Upper lobe of left lung (tissue), 6 donors: ENCODE results near the gene OR51D1. TPM values are rescaled to one million over a fixed set of nuclear protein-coding genes. Genes with fewer than 3 reads are reported as not detected.

Source experiments
- ATAC-seq, 2 donors: fragments of 200-7000 bp; cut with Tn5 transposase; one replicate each; pipeline ENCODE4 v1.9.1; 2022; ENCODE audit warnings: mild to moderate bottlenecking in 2 of 2, moderate library complexity in 2 of 2; ENCODE audit not compliant: low FRiP score in 2 of 2
- DNase-seq, 2 donors: peaks; one replicate each; pipeline ENCODE4 v3.0.0-alpha.2; 2019 to 2020
- H3K27ac ChIP-seq, 4 donors: fragments of 200-600 bp; sonication (generic); one replicate each; pipeline ENCODE4 v1.5.1; 2016 to 2019
- H3K27me3 ChIP-seq, 4 donors: fragments of 200-600 bp; sonication (generic); one replicate each; pipeline ENCODE4 v1.5.1; 2017 to 2019
- H3K36me3 ChIP-seq, 4 donors: fragments of 200-600 bp; sonication (generic); one replicate each; pipeline ENCODE4 v1.5.1; 2016 to 2019
- H3K4me1 ChIP-seq, 4 donors: fragments of 200-600 bp; sonication (generic); one replicate each; pipeline ENCODE4 v1.5.1; 2018 to 2019
- H3K4me3 ChIP-seq, 4 donors: fragments of 200-600 bp; sonication (generic); one replicate each; pipeline ENCODE4 v1.5.1; 2017 to 2019; ENCODE audit warnings: mild to moderate bottlenecking in 2 of 4, moderate library complexity in 1 of 4
- H3K9me3 ChIP-seq, 4 donors: fragments of 200-600 bp; sonication (generic); one replicate each; pipeline ENCODE4 v1.5.1; 2018 to 2019
- CTCF ChIP-seq, 6 experiments: fragments of 450-650 bp in 4 of 6; fragments of 200-600 bp in 2 of 6; sonication (generic) in 2 of 6; IDR thresholded peaks; one replicate each; pipeline ENCODE4 v1.5.1; 2016 to 2019; ENCODE audit warnings: antibody characterized with exemption in 6 of 6
- EP300 ChIP-seq, 4 donors: sonication (generic); formaldehyde crosslinking; IDR thresholded peaks; one replicate each; pipeline ENCODE4 v1.5.1; 2017; ENCODE audit warnings: antibody characterized with exemption in 4 of 4, control low read depth in 2 of 4
- POLR2A ChIP-seq, 4 donors: fragments of 450-650 bp; IDR thresholded peaks; one replicate each; pipeline ENCODE4 v1.5.1; 2016 to 2017; ENCODE audit warnings: antibody characterized with exemption in 4 of 4, mild to moderate bottlenecking in 2 of 4
- POLR2AphosphoS5 ChIP-seq, 2 donors: sonication (generic); formaldehyde crosslinking; IDR thresholded peaks; one replicate each; pipeline ENCODE4 v1.5.1; 2017; ENCODE audit warnings: antibody characterized with exemption in 2 of 2
- WGBS, 2 donors: methylation state at CpG; one replicate each; pipeline ENCODE4 v1.1.5; 2017 to 2018; 5-methylcytosine and 5-hydroxymethylcytosine counted together
- total RNA-seq, 6 donors: library from RNA; depleted of rRNA in 4 of 6; stranded (reverse); fragments of >200 nt in 4 of 6; gene quantifications; one replicate each; pipeline versions ENCODE4 v1.1.0 to v1.2.1, GENCODE V29; 2016 to 2021
- donor health status: DM: no; HTN: no; CAD: no; lungs with moderate emphysema.
- donor health status: DM: no; HTN: yes; CAD: no; lungs with severe emphysema.

Gene OR51D1
- total RNA-seq, 6 donors from 2014 or later = not detected

- peaks cover 0 to 3% (median 0%) of the 10 kb centered on the region in 4 donors for H3K4me1 ChIP-seq
- TF ChIP-seq EP300 (IDR thresholded peaks at IDR 0.05) (no peak), POLR2A (IDR thresholded peaks at IDR 0.05) (no peak), POLR2AphosphoS5 (IDR thresholded peaks at IDR 0.05) (no peak), CTCF (IDR thresholded peaks at IDR 0.05) (no peak)
- 76 to 87% methylated on average over 2 of the region's 2 CpGs for WGBS, 2 donors
- H3K27me3 ChIP-seq = no peaks in the 10 kb centered on the region
- no peak overlapping the region for H3K27ac ChIP-seq
- no peak for DNase-seq
- H3K4me3 ChIP-seq = no peak overlapping the region
- H3K36me3 ChIP-seq = no peaks in the 10 kb centered on the region
- no peak for ATAC-seq
- H3K9me3 ChIP-seq = no peaks in the 10 kb centered on the region
Measured at GRCh38 chr11:4636136-4636535, 1.1 kb upstream of the OR51D1 start.

GRCh38 chr11:4637662-4638047, 378 bp downstream of the OR51D1 start:
- DNase-seq = no peak
- no peak overlapping the region for H3K27ac ChIP-seq
- ATAC-seq = no peak
- no peaks in the 10 kb centered on the region for H3K9me3 ChIP-seq
- no peaks in the 10 kb centered on the region for H3K36me3 ChIP-seq
- no peak overlapping the region for H3K4me3 ChIP-seq
- TF ChIP-seq EP300 (IDR thresholded peaks at IDR 0.05) = no peak
- TF ChIP-seq CTCF (IDR thresholded peaks at IDR 0.05) = no peak
- no peak for TF ChIP-seq POLR2AphosphoS5 (IDR thresholded peaks at IDR 0.05)
- TF ChIP-seq POLR2A (IDR thresholded peaks at IDR 0.05) = no peak
- 76 to 83% methylated on average over 3 of the region's 3 CpGs for WGBS, 2 donors
- H3K27me3 ChIP-seq = no peaks in the 10 kb centered on the region
- peaks cover 0 to 3% (median 0%) of the 10 kb centered on the region in 4 donors for H3K4me1 ChIP-seq

GRCh38 chr11:4639931-4640330, 2.7 kb downstream of the OR51D1 start:
- no peaks in the 10 kb centered on the region for H3K9me3 ChIP-seq
- peaks cover 0 to 3% (median 0%) of the 10 kb centered on the region in 4 donors for H3K4me1 ChIP-seq
- H3K36me3 ChIP-seq = no peaks in the 10 kb centered on the region
- no peak overlapping the region for H3K4me3 ChIP-seq
- H3K27me3 ChIP-seq = no peaks in the 10 kb centered on the region
- DNase-seq (no peak), ATAC-seq (no peak)
- no peak for TF ChIP-seq POLR2A (IDR thresholded peaks at IDR 0.05)
- TF ChIP-seq POLR2AphosphoS5 (IDR thresholded peaks at IDR 0.05) = no peak
- TF ChIP-seq CTCF (IDR thresholded peaks at IDR 0.05) = no peak
- no peak for TF ChIP-seq EP300 (IDR thresholded peaks at IDR 0.05)
- H3K27ac ChIP-seq = no peak overlapping the region
- 93 to 94% methylated on average over 3 to 6 of the region's 6 CpGs for WGBS, 2 donors

GRCh38 chr11:4641501-4641900, 4.2 kb downstream of the OR51D1 start:
- peaks cover 0 to 3% (median 0%) of the 10 kb centered on the region in 4 donors for H3K4me1 ChIP-seq
- WGBS, 2 donors = 81 to 84% methylated on average over 7 of the region's 7 CpGs
- DNase-seq (no peak), ATAC-seq (no peak)
- H3K4me3 ChIP-seq = no peak overlapping the region
- TF ChIP-seq CTCF (IDR thresholded peaks at IDR 0.05) = no peak
- no peak for TF ChIP-seq POLR2A (IDR thresholded peaks at IDR 0.05)
- TF ChIP-seq POLR2AphosphoS5 (IDR thresholded peaks at IDR 0.05) = no peak
- no peak for TF ChIP-seq EP300 (IDR thresholded peaks at IDR 0.05)
- no peaks in the 10 kb centered on the region for H3K27me3 ChIP-seq
- H3K36me3 ChIP-seq = no peaks in the 10 kb centered on the region
- H3K27ac ChIP-seq = no peak overlapping the region
- H3K9me3 ChIP-seq = no peaks in the 10 kb centered on the region

- no peaks in the 10 kb centered on the region for H3K36me3 ChIP-seq
- no peak for DNase-seq
- no peak overlapping the region for H3K27ac ChIP-seq
- H3K27me3 ChIP-seq = no peaks in the 10 kb centered on the region
- no peak for TF ChIP-seq EP300 (IDR thresholded peaks at IDR 0.05)
- no peak for TF ChIP-seq POLR2AphosphoS5 (IDR thresholded peaks at IDR 0.05)
- no peak for TF ChIP-seq POLR2A (IDR thresholded peaks at IDR 0.05)
- TF ChIP-seq CTCF (IDR thresholded peaks at IDR 0.05) = no peak
- no peak overlapping the region for H3K4me3 ChIP-seq
- WGBS, 2 donors = 50 to 71% methylated on average over 7 of the region's 7 CpGs
- H3K9me3 ChIP-seq = no peaks in the 10 kb centered on the region
- H3K4me1 ChIP-seq = peaks cover 0 to 2% (median 0%) of the 10 kb centered on the region in 4 donors
- ATAC-seq = no peak
Measured at GRCh38 chr11:4642043-4642442, 4.8 kb downstream of the OR51D1 start.
